Heart right ventricle (tissue), 16 donors: Measurements from ENCODE around the gene MPI. TPM values are rescaled to one million over a fixed set of nuclear protein-coding genes. Genes with fewer than 3 reads are reported as not detected.
"Not testable (repeated sequence)": the region's sequence is repeated elsewhere in the genome, so short reads cannot be mapped to it uniquely, and the experiment has no call there.

Experiments
- ATAC-seq, 8 donors: fragments of 200-7000 bp; cut with Tn5 transposase; one replicate each; pipeline ENCODE4 v1.9.1; 2020; ENCODE audit warnings: mild to moderate bottlenecking in 8 of 8, moderate library complexity in 8 of 8, moderate number of reproducible peaks in 1 of 8
- DNase-seq, 2 donors: peaks; one replicate each; pipeline ENCODE4 v3.0.0-alpha.2; 2020
- H3K27ac ChIP-seq, 10 donors: fragments of 200-600 bp; sonication (generic) in 2 of 10; one replicate each; pipeline versions ENCODE4 v1.5.0 to v1.8.0; 2020 to 2022; ENCODE audit warnings: mild to moderate bottlenecking in 3 of 10
- H3K27me3 ChIP-seq, 7 donors: fragments of 200-600 bp; one replicate each; pipeline ENCODE4 v1.8.0; 2021 to 2022; ENCODE audit warnings: mild to moderate bottlenecking in 2 of 7
- H3K36me3 ChIP-seq, 9 donors: fragments of 200-600 bp; sonication (generic) in 1 of 9; one replicate each; pipeline versions ENCODE4 v1.5.0 to v1.8.0; 2020 to 2022; ENCODE audit warnings: mild to moderate bottlenecking in 2 of 9
- H3K4me1 ChIP-seq, 9 donors: fragments of 200-600 bp; sonication (generic) in 1 of 9; one replicate each; pipeline versions ENCODE4 v1.5.0 to v1.8.0; 2020 to 2022; ENCODE audit warnings: mild to moderate bottlenecking in 4 of 9
- H3K4me3 ChIP-seq, 10 donors: fragments of 200-600 bp; sonication (generic) in 2 of 10; one replicate each; pipeline versions ENCODE4 v1.5.0 to v1.8.0; 2020 to 2022; ENCODE audit warnings: mild to moderate bottlenecking in 7 of 10, moderate library complexity in 2 of 10
- H3K9me3 ChIP-seq, 11 donors: fragments of 200-600 bp in 10 of 11; sonication (generic) in 2 of 11; one replicate each; pipeline versions ENCODE4 v1.5.0 to v1.8.0; 2013 to 2022; ENCODE audit warnings: mild to moderate bottlenecking in 2 of 11, control low read depth in 1 of 11, moderate library complexity in 1 of 11
- WGBS, 2 donors: extraction: QIAGEN DNeasy Blood & Tissue Kit; methylation state at CpG; one replicate each; pipeline ENCODE4 v1.1.7; 2013; ENCODE audit warnings: inconsistent platforms in 1 of 2; 5-methylcytosine and 5-hydroxymethylcytosine counted together
- intact Hi-C, 10 donors: fragments of 100-400 bp; cut with DNase I; formaldehyde crosslinking; loops; one replicate each; pipeline versions ENCODE4 v1.11.1 to v1.14.2; 2022
- polyA plus RNA-seq, 2 donors: library from polyadenylated mRNA; stranded (reverse); fragments of 200-250 nt; gene quantifications; one replicate each; pipeline ENCODE4 v1.2.3, GENCODE V29; 2013
- total RNA-seq, 10 donors: library from RNA; stranded (reverse); fragmentation: NEBNext Ultra II Directional in 3 of 10; extraction: Animal tissue kit (Norgen Biotek cat#: 25700) in 3 of 10; gene quantifications; one replicate each; pipeline versions ENCODE4 v1.2.1 to v1.2.4, GENCODE V29; 2021 to 2023
- TF ChIP-seq, protein P1 (sequence below), 9 donors: fragments of 200-600 bp; sonication (generic) in 2 of 9; IDR thresholded peaks; one replicate each; pipeline versions ENCODE4 v1.5.0 to v1.8.0; 2021 to 2022; ENCODE audit warnings: antibody characterized with exemption in 9 of 9, mild to moderate bottlenecking in 5 of 9, moderate library complexity in 1 of 9
- donor health status: Arrhythmogenic right ventricular cardiomyopathy.
- donor health status: ischemic (EF 13 %, LVEDD 7.1; RV severe dilation, severe dysfunction).
- donor health status: healthy with polysubstance abuse.
- donor health status: DM: no; HTN: yes; CAD: no.
- donor health status: DM: no; HTN: no; CAD: no.
- donor health status: ischemic (EF 25% LVEDD 6.9; RV normal size, moderate dysfunction).
- donor health status: ischemic (EF 25% LVEDD 5.7; RV mildly dilated, moderate dysfunction).
- donor health status: healthy.
- donor health status: DM: yes; HTN: yes; CAD: no.
- donor health status: Ischemic cardiomyopathy.
- donor health status: ischemic (EF 35%, LVEDD 5.7; RV mildly dilated, moderate dysfunction).
- donor health status: nonischemic (EF 11% LVEDD 7.7; RV severe dilation, severe dysfunction).
- donor health status: DM: yes; HTN: yes; CAD: no.
- donor health status: PGD.
- donor health status: ischemic (EF 29% LVEDD 5.4; RV normal size, mild dysfunction).
- donor health status: nonischemic (EF 23%, LVEDD 6.1; RV moderate dilation, normal function).

MPI gene
- total and polyA plus RNA-seq, 12 donors = 24.4 to 86.4 (median 54.5) TPM

- intact Hi-C loops = no loop called here
- H3K4me1 ChIP-seq = peaks cover 0 to 7% (median 0%) of the 10 kb centered on the region in 9 donors
- H3K4me3 ChIP-seq = no peak overlapping the region
- ATAC-seq (no peak), DNase-seq (no peak)
- WGBS, 2 donors = 82 to 93% methylated on average over 8 of the region's 8 CpGs
- H3K9me3 ChIP-seq = no peaks in the 10 kb centered on the region
- peaks cover 0 to 100% (median 82%) of the 10 kb centered on the region in 9 donors for H3K36me3 ChIP-seq
- no peaks in the 10 kb centered on the region for H3K27me3 ChIP-seq
- TF ChIP-seq, protein P1, sequence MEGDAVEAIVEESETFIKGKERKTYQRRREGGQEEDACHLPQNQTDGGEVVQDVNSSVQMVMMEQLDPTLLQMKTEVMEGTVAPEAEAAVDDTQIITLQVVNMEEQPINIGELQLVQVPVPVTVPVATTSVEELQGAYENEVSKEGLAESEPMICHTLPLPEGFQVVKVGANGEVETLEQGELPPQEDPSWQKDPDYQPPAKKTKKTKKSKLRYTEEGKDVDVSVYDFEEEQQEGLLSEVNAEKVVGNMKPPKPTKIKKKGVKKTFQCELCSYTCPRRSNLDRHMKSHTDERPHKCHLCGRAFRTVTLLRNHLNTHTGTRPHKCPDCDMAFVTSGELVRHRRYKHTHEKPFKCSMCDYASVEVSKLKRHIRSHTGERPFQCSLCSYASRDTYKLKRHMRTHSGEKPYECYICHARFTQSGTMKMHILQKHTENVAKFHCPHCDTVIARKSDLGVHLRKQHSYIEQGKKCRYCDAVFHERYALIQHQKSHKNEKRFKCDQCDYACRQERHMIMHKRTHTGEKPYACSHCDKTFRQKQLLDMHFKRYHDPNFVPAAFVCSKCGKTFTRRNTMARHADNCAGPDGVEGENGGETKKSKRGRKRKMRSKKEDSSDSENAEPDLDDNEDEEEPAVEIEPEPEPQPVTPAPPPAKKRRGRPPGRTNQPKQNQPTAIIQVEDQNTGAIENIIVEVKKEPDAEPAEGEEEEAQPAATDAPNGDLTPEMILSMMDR (IDR thresholded peaks at IDR 0.05) = no peak
- no peak overlapping the region for H3K27ac ChIP-seq
Observed at GRCh38 chr15:74920456-74920855, 30.6 kb downstream of the MPI start.

- H3K27me3 ChIP-seq = no peaks in the 10 kb centered on the region
- H3K9me3 ChIP-seq = no peaks in the 10 kb centered on the region
- DNase-seq = no peak
- 73 to 81% methylated on average over 3 of the region's 3 CpGs for WGBS, 2 donors
- ATAC-seq = no peak
- H3K27ac ChIP-seq = no peak overlapping the region
- H3K4me3 ChIP-seq = no peak overlapping the region
- intact Hi-C loops = no loop called here
- TF ChIP-seq, protein P1 (IDR thresholded peaks at IDR 0.05) = no peak
- H3K36me3 ChIP-seq = peaks cover 0 to 100% (median 71%) of the 10 kb centered on the region in 9 donors
- H3K4me1 ChIP-seq = peaks cover 0 to 7% (median 0%) of the 10 kb centered on the region in 9 donors
Observed at GRCh38 chr15:74924525-74924924, 34.7 kb downstream of the MPI start.

DNA sequence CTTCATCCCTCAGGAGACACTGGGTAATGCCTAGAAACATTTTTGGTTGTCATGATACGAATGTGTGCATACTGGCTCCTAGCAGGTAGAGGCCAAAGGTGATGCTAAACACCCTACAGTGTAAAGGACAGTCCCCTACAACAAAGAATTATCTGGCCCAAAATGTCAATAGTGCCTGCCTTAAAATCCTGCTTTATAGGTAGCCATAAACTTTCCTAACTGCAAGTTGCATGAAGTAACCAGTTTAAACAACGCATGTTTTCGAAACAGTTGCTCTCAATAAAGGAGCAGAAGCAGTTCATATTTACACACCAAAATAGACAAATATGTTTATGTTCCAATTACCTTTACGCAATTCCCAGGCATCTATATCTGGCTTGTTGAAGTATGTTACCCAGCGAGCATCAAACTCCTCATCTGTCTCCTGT, 38.9 kb downstream of the MPI start:
- H3K9me3 ChIP-seq = no peaks in the 10 kb centered on the region
- TF ChIP-seq, protein P1 (IDR thresholded peaks at IDR 0.05) = no peak
- H3K36me3 ChIP-seq = peaks cover 0 to 86% (median 36%) of the 10 kb centered on the region in 9 donors
- peaks cover 1 to 24% (median 15%) of the 10 kb centered on the region in 9 donors for H3K4me1 ChIP-seq
- no peak for ATAC-seq
- DNase-seq = no peak
- no peaks in the 10 kb centered on the region for H3K27me3 ChIP-seq
- H3K27ac ChIP-seq = peak overlapping the region in 2 of 10 donors; percentile 13 to 69
- intact Hi-C loops = no loop called here
- H3K4me3 ChIP-seq = no peak overlapping the region
- 91 to 93% methylated on average over 5 of the region's 5 CpGs for whole genome bisulfite sequencing, 2 donors

- Histone ChIP-seq H3K27me3 (no peaks in the 10 kb centered on the region), H3K4me1 (peaks cover 6 to 62% (median 51%) of the 10 kb centered on the region in 9 donors), H3K4me3 (no peak overlapping the region), H3K27ac (peak overlapping the region in 1 of 10 donors; percentile 29), H3K9me3 (no peaks in the 10 kb centered on the region), H3K36me3 (peaks cover 0 to 44% (median 12%) of the 10 kb centered on the region in 9 donors)
- DNase-seq (no peak), ATAC-seq (no peak)
- 30 to 41% methylated on average over 2 of the region's 2 CpGs for WGBS, 2 donors
- intact Hi-C loops = no loop called here
- TF ChIP-seq, protein P1 (IDR thresholded peaks at IDR 0.05) = no peak
Observed at GRCh38 chr15:74933573-74933972, 43.7 kb downstream of the MPI start.

DNA sequence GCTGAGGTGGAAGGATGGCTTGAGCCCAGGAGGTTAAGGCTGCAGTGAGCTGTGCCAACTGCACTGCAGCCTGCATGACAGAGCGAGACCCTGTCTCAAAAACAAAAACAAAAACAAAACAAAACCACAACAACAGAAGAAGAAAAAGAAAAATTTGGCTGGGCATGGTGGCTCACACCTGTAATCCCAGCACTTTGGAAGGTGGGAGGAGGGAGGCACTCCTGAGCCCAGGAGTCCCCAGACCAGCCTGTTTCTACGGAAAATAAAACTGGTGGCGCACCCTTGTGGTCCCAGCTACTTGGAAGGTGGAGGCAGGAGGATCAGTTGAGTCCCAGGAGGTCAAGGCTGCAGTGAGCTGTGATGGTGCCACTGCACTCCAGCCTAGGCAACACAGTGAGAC, 45.4 kb downstream of the MPI start:
- ATAC-seq = not testable (repeated sequence)
- intact Hi-C loops = loop anchor here in 2 of 10 donors (5.0 kb wide), 2 partner anchors 93 to 153 kb away; partner anchors contain the start of genes CSK (in 1 of the 2) and ULK3 (in 1 of the 2)

More for the DNA sequence above, 45.4 kb downstream of the MPI start:
- Histone ChIP-seq H3K4me3 (peak overlapping the region in 4 of 10 donors; percentile 10 to 98 (median 92)), H3K27ac (peak overlapping the region in 4 of 10 donors; percentile 10 to 61 (median 25)), H3K36me3 (peaks cover 0 to 28% (median 6%) of the 10 kb centered on the region in 9 donors), H3K4me1 (peaks cover 6 to 59% (median 44%) of the 10 kb centered on the region in 9 donors)
- not testable (repeated sequence) for H3K27me3 ChIP-seq, H3K9me3 ChIP-seq, DNase-seq
- WGBS, 2 donors = 73 to 74% methylated on average over 3 of the region's 3 CpGs
